HepG2 (cell line): Measurements from ENCODE around the gene SMIM24. TPM values are rescaled to one million over a fixed set of nuclear protein-coding genes. Genes with fewer than 3 reads are reported as not detected.
A peak's percentile ranks its signal among the peaks of the same experiment; 100 is the strongest.

Source experiments
- ATAC-seq: fragments of 200-7000 bp; cut with Tn5 transposase; 3 replicates; pipeline ENCODE4 v1.9.1; 2020; ENCODE audit warnings: mild to moderate bottlenecking, moderate library complexity
- BruUV-seq: library from RNA; stranded (reverse); fragments of 400-500 nt; replicated peaks from 2 replicates; lab custom pipeline; 2021; lab: Mats Ljungman, UMichigan
- CTCF ChIA-PET: fragments of 300-600 bp; formaldehyde crosslinking; extraction: SDS; loops from one replicate; lab custom pipeline; 2021; ENCODE audit warnings: low total read pairs, inconsistent platforms, low intra/inter-chr PET ratio; lab: Yijun Ruan, JAX
- POLR2A ChIA-PET: fragments of 350-600 bp; sonication (Branson Sonifier 250); formaldehyde crosslinking; loops from one replicate; lab custom pipeline; 2020; ENCODE audit warnings: antibody characterized with exemption, inconsistent platforms; lab: Yijun Ruan, JAX
- DNase-seq: peaks from one replicate; pipeline ENCODE4 v3.0.0-alpha.2; 2015; ENCODE audit warnings: low spot score
- FAIRE-seq: peaks from 3 replicates; lab custom pipeline; 2011; peaks lifted over from hg19 to GRCh38; lab: Jason Lieb, UNC
- H2AFZ ChIP-seq: one replicate; pipeline ENCODE4 v1.6.1; 2011; ENCODE audit warnings: low read length, inconsistent platforms
- H3K27ac ChIP-seq: fragments of 300-600 bp; 3 replicates; pipeline ENCODE4 v1.8.0; 2011; ENCODE audit warnings: mixed run types, mild to moderate bottlenecking, mixed read lengths, low read length, inconsistent platforms; ENCODE audit not compliant: insufficient read depth; ENCODE audit errors: extremely low read length
- H3K27me3 ChIP-seq, 2 experiments: fragments of 200-600 bp in 1 of 2; 2 replicates in 1 of 2; 3 replicates in 1 of 2; pipeline versions ENCODE4 v1.6.0 to v1.8.0; 2011; ENCODE audit warnings: low read length in 2 of 2, mild to moderate bottlenecking in 2 of 2, moderate library complexity in 2 of 2, inconsistent platforms in 1 of 2; ENCODE audit not compliant: insufficient read depth in 2 of 2, control insufficient read depth in 1 of 2
- H3K36me3 ChIP-seq, 2 experiments: fragments of 200-600 bp in 1 of 2; replicated peaks in 1 of 2; 2 replicates in 1 of 2; 3 replicates in 1 of 2; pipeline versions ENCODE4 v1.5.1 to v1.8.0; 2011; ENCODE audit warnings: low read length in 2 of 2, inconsistent platforms in 1 of 2; ENCODE audit not compliant: insufficient read depth in 2 of 2, control insufficient read depth in 1 of 2
- H3K4me1 ChIP-seq: 2 replicates; pipeline ENCODE4 v1.5.1; 2012; ENCODE audit warnings: low read length, inconsistent platforms; ENCODE audit not compliant: insufficient read depth
- H3K4me2 ChIP-seq: 2 replicates; pipeline ENCODE4 v1.6.0; 2011; ENCODE audit warnings: low read depth, low read length, inconsistent platforms
- H3K4me3 ChIP-seq, 3 experiments: fragments of 200-600 bp in 1 of 3; sonication (generic), shearing (Covaris generic) in 1 of 3; replicated peaks in 1 of 3; 2 replicates each; pipeline ENCODE4 v1.5.1; 2011 to 2016; ENCODE audit warnings: low read length in 3 of 3, inconsistent platforms in 2 of 3, low read depth in 2 of 3, mild to moderate bottlenecking in 2 of 3, control low read depth in 1 of 3, mixed read lengths in 1 of 3; ENCODE audit not compliant: insufficient read depth in 1 of 3
- H3K79me2 ChIP-seq: one replicate; pipeline ENCODE4 v1.6.1; 2011; ENCODE audit warnings: low read length, inconsistent platforms; ENCODE audit not compliant: insufficient read depth
- H3K9ac ChIP-seq: 2 replicates; pipeline ENCODE4 v1.6.0; 2011; ENCODE audit warnings: mild to moderate bottlenecking, low read depth, low read length, inconsistent platforms; ENCODE audit not compliant: insufficient read depth
- H3K9me3 ChIP-seq: 2 replicates; pipeline ENCODE4 v1.5.1; 2012; ENCODE audit warnings: mild to moderate bottlenecking, low read length
- H4K20me1 ChIP-seq: 2 replicates; pipeline ENCODE4 v1.6.0; 2011; ENCODE audit warnings: inconsistent platforms, mild to moderate bottlenecking, low read length, moderate library complexity; ENCODE audit not compliant: insufficient read depth
- MXI1 ChIP-seq: IDR thresholded peaks from 3 replicates; pipeline ENCODE4 v1.6.1; 2012; ENCODE audit warnings: low read depth, low read length, inconsistent platforms, borderline replicate concordance
- SKI ChIP-seq: fragments of 450-650 bp; IDR thresholded peaks from one replicate; pipeline ENCODE4 v1.6.1; 2018; ENCODE audit warnings: mild to moderate bottlenecking; ENCODE audit not compliant: partially characterized antibody
- TRIM22 ChIP-seq: fragments of 450-650 bp; IDR thresholded peaks from 2 replicates; pipeline ENCODE4 v1.6.1; 2017
- ZNF362 ChIP-seq: sonication (generic); formaldehyde crosslinking; IDR thresholded peaks from 2 replicates; pipeline ENCODE4 v1.4.0; 2020; ENCODE audit warnings: missing genetic modification reagents, mild to moderate bottlenecking, borderline replicate concordance
- ZNF513 ChIP-seq: sonication (generic); formaldehyde crosslinking; conservative IDR thresholded peaks from 2 replicates; pipeline ENCODE4 v1.5.0; 2020; ENCODE audit warnings: missing genetic modification reagents
- ZNF768 ChIP-seq: sonication (generic); formaldehyde crosslinking; IDR thresholded peaks from 2 replicates; pipeline ENCODE4 v1.4.0; 2020; ENCODE audit warnings: missing genetic modification reagents
- WGBS: methylation state at CpG from one replicate; pipeline ENCODE4 v1.1.6; 2017; ENCODE audit warnings: low lambda C conversion rate; 5-methylcytosine and 5-hydroxymethylcytosine counted together
- in situ Hi-C: cut with HindIII; loops from 2 replicates; pipeline ENCODE4 v1.10.0; 2017; ENCODE audit warnings: low pct_unique_long_range_greater_than_20kb; ENCODE audit not compliant: extremely low pct_ligation_motif_present
- intact Hi-C: fragments of 100-400 bp; cut with micrococcal nuclease; formaldehyde crosslinking; loops from one replicate; pipeline ENCODE4 v1.10.0; 2022; ENCODE audit not compliant: unreplicated experiment
- polyA plus RNA-seq, 8 experiments: library from polyadenylated mRNA; depleted of rRNA in 3 of 8; stranded (reverse) in 7 of 8; unstranded in 1 of 8; fragments of >200 nt; fragmentation: Illumina TruSeq in 4 of 8; extraction: Trizol in 4 of 8; gene quantifications; 2 replicates each; pipeline versions ENCODE4 v1.2.1 to v1.2.3, GENCODE V29; 2011 to 2016; ENCODE audit warnings: low read depth in 4 of 8, missing spikeins in 1 of 8, mixed read lengths in 1 of 8; ENCODE audit not compliant: insufficient read depth in 1 of 8
- total RNA-seq, 5 experiments: library from RNA; depleted of rRNA; stranded (reverse); fragments of >200 nt; fragmentation: Illumina TruSeq; extraction: Trizol; gene quantifications; 2 replicates each; pipeline ENCODE4 v1.2.3, GENCODE V29; 2016; ENCODE audit warnings: low read depth in 1 of 5

The SMIM24 gene
- total and polyA plus RNA-seq, 2 of the 13 experiments (the other 11 are each of a cell fraction or from before 2014, with no cell fraction given): 11.2 to 70.6 TPM

GRCh38 chr19:3459965-3460582 lies 20.3 kb downstream of the SMIM24 start:
- Histone ChIP-seq H3K4me2 (no peak overlapping the region), H3K9me3 (no peaks in the 10 kb centered on the region), H3K4me1 (0 out of 2 replicates have a peak, but pooled peaks cover 8% of the 10 kb centered on the region), H3K4me3 (no peak overlapping the region), H4K20me1 (0 out of 2 replicates have a peak, but pooled peaks cover 2% of the 10 kb centered on the region), H3K27me3 (no peaks in the 10 kb centered on the region), H3K36me3 (peaks cover 0 to 8% of the 10 kb centered on the region in 2 experiments; a peak in 2 of 5 replicates), H3K27ac (no peak overlapping the region), H2AFZ (no peak overlapping the region), H3K9ac (no peak overlapping the region), H3K79me2 (no peaks in the 10 kb centered on the region)
- WGBS: 95% methylated on average over 11 of the region's 15 CpGs
- DNase-seq (no peak), ATAC-seq (no peak), FAIRE-seq (no peak)
- no TSS peak for BruUV-seq
- intact Hi-C loops (no loop called here), in situ Hi-C loops (no loop called here)
- ChIA-PET POLR2A (no interaction called here), CTCF (no interaction called here)
- peak; percentile 93 for TF ChIP-seq ZNF768 (CRISPR knock-in tag)
- TF ChIP-seq SKI: peak; percentile 4
- no peak for TF ChIP-seq TRIM22
- TF ChIP-seq MXI1: no peak
- TF ChIP-seq ZNF362 (CRISPR knock-in tag): no peak
- TF ChIP-seq ZNF513 (CRISPR knock-in tag): no peak
